Cardiac muscle cell (in vitro differentiated cells and primary cell): Measurements from ENCODE around the gene PHYHD1. TPM values are rescaled to one million over a fixed set of nuclear protein-coding genes. Genes with fewer than 3 reads are reported as not detected.

Experiments
- DNase-seq, 2 donors: peaks; one replicate each; pipeline versions ENCODE4 v3.0.0 to v3.0.0-alpha.2; 2010 to 2017; ENCODE audit warnings: low read depth in 1 of 2, low spot score in 1 of 2
- H3K27ac ChIP-seq: fragments of 200-600 bp; sonication (generic); 2 replicates; pipeline ENCODE4 v1.5.1; 2016
- H3K27me3 ChIP-seq: fragments of 200-600 bp; sonication (generic); 2 replicates; pipeline ENCODE4 v1.6.0; 2016; ENCODE audit warnings: control low read depth
- H3K36me3 ChIP-seq: fragments of 200-600 bp; sonication (generic); 2 replicates; pipeline ENCODE4 v1.5.1; 2016; ENCODE audit warnings: control low read depth
- H3K4me1 ChIP-seq: fragments of 200-600 bp; sonication (generic); 2 replicates; pipeline ENCODE4 v1.8.1; 2017; ENCODE audit warnings: low read depth, mild to moderate bottlenecking, mixed run types
- H3K4me3 ChIP-seq: fragments of 200-600 bp; sonication (generic); 2 replicates; pipeline ENCODE4 v1.5.1; 2016; ENCODE audit warnings: mild to moderate bottlenecking
- H3K9me3 ChIP-seq: fragments of 200-600 bp; sonication (generic); 2 replicates; pipeline ENCODE4 v1.5.1; 2017; ENCODE audit warnings: low read depth, mild to moderate bottlenecking, control low read depth
- polyA plus RNA-seq: library from polyadenylated mRNA; unstranded; fragments of >200 nt; fragmentation: Nextera tagmentation; extraction: Ambion mirVana; gene quantifications from 2 replicates; pipeline ENCODE4 v1.2.1, GENCODE V29; 2016
- total RNA-seq: library from RNA; depleted of rRNA; stranded (reverse); fragments of >200 nt; gene quantifications from 2 replicates; pipeline ENCODE4 v1.2.3, GENCODE V29; 2016
- TF ChIP-seq, protein P1 (sequence below): IDR thresholded peaks from 2 replicates; pipeline ENCODE4 v1.5.1; 2012; ENCODE audit warnings: low read depth, mild to moderate bottlenecking, low read length

The PHYHD1 gene
- total and polyA plus RNA-seq, 2 experiments from 2014 or later, result 25.3 to 40.8 TPM

GRCh38 chr9:128979111-128979510 is 58.3 kb downstream of the PHYHD1 start:
- TF ChIP-seq, protein P1, sequence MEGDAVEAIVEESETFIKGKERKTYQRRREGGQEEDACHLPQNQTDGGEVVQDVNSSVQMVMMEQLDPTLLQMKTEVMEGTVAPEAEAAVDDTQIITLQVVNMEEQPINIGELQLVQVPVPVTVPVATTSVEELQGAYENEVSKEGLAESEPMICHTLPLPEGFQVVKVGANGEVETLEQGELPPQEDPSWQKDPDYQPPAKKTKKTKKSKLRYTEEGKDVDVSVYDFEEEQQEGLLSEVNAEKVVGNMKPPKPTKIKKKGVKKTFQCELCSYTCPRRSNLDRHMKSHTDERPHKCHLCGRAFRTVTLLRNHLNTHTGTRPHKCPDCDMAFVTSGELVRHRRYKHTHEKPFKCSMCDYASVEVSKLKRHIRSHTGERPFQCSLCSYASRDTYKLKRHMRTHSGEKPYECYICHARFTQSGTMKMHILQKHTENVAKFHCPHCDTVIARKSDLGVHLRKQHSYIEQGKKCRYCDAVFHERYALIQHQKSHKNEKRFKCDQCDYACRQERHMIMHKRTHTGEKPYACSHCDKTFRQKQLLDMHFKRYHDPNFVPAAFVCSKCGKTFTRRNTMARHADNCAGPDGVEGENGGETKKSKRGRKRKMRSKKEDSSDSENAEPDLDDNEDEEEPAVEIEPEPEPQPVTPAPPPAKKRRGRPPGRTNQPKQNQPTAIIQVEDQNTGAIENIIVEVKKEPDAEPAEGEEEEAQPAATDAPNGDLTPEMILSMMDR, result no peak

GRCh38 chr9:128983536-128983935 is 62.8 kb downstream of the PHYHD1 start:
- Histone ChIP-seq H3K36me3 (peaks cover 70% of the 10 kb centered on the region), H3K27me3 (no peaks in the 10 kb centered on the region), H3K4me1 (no peaks in the 10 kb centered on the region), H3K27ac (no peak overlapping the region), H3K9me3 (no peaks in the 10 kb centered on the region), H3K4me3 (no peak overlapping the region)
- DNase-seq, result no peak
- TF ChIP-seq, protein P1, result no peak

More at GRCh38 chr9:128979111-128979510, 58.3 kb downstream of the PHYHD1 start:
- H3K4me1 ChIP-seq, result no peaks in the 10 kb centered on the region
- no peak for DNase-seq
- no peak overlapping the region for H3K27ac ChIP-seq
- no peaks in the 10 kb centered on the region for H3K9me3 ChIP-seq
- H3K27me3 ChIP-seq, result no peaks in the 10 kb centered on the region
- H3K36me3 ChIP-seq, result peaks cover 52% of the 10 kb centered on the region
- H3K4me3 ChIP-seq, result no peak overlapping the region

- Histone ChIP-seq H3K27me3 (no peaks in the 10 kb centered on the region), H3K9me3 (no peaks in the 10 kb centered on the region), H3K27ac (no peak overlapping the region), H3K36me3 (peaks cover 63% of the 10 kb centered on the region), H3K4me3 (no peak overlapping the region), H3K4me1 (no peaks in the 10 kb centered on the region)
- TF ChIP-seq, protein P1, result no peak
- no peak for DNase-seq
Observed at GRCh38 chr9:128986671-128987070, 65.9 kb downstream of the PHYHD1 start.

DNA sequence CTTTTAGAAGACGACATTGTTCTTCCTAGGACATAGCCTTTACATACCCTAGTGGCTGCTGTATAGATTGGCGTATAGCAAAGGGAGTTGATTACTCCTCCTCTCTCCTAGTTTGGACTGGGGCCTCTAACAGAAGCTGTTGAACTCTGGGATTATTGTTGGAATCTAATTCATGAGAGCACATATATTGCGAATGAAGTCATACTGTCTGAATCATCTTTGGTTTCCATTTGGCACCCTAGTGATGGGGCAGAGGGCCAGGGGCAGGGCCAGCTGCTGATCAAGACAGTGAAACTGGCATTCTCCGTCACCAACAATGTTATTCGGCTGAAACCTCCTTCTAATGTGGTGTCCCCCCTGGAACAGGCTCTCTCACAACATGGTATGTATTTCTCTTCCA is 67.0 kb downstream of the PHYHD1 start:
- DNase-seq, result peak in 1 of 2 donors; percentile 63
- H3K9me3 ChIP-seq, result no peaks in the 10 kb centered on the region
- peaks cover 57% of the 10 kb centered on the region for H3K36me3 ChIP-seq
- TF ChIP-seq, protein P1, result no peak
- H3K4me1 ChIP-seq, result no peaks in the 10 kb centered on the region
- H3K4me3 ChIP-seq, result no peak overlapping the region
- no peaks in the 10 kb centered on the region for H3K27me3 ChIP-seq
- no peak overlapping the region for H3K27ac ChIP-seq

Other genes with a start within 250 kb of the PHYHD1 start
- gene SET, start 231.8 kb upstream of the PHYHD1 start, total RNA-seq, result 335 and 481 TPM in 2 replicates
- 227 and 262 TPM in 2 replicates for gene SET, start 231.8 kb upstream of the PHYHD1 start, polyA plus RNA-seq
- gene PKN3, start 218.5 kb upstream of the PHYHD1 start, total RNA-seq, result 13.8 and 17.9 TPM in 2 replicates
- 13.4 and 13.5 TPM in 2 replicates for gene PKN3, start 218.5 kb upstream of the PHYHD1 start, polyA plus RNA-seq
- 58.7 and 87.1 TPM in 2 replicates for gene ZDHHC12, start 196.9 kb upstream of the PHYHD1 start, total RNA-seq
- 47.4 and 68.3 TPM in 2 replicates for gene ZDHHC12, start 196.9 kb upstream of the PHYHD1 start, polyA plus RNA-seq
- gene ZER1, start 149.1 kb upstream of the PHYHD1 start, total RNA-seq, result 89.6 and 94.1 TPM in 2 replicates
- 74.1 and 84.7 TPM in 2 replicates for gene ZER1, start 149.1 kb upstream of the PHYHD1 start, polyA plus RNA-seq
- gene TBC1D13, start 133.7 kb upstream of the PHYHD1 start, total RNA-seq, result 24.6 and 26.6 TPM in 2 replicates
- 33.4 and 39.4 TPM in 2 replicates for gene TBC1D13, start 133.7 kb upstream of the PHYHD1 start, polyA plus RNA-seq
- gene ENDOG, start 102.5 kb upstream of the PHYHD1 start, total RNA-seq, result 93.3 and 136 TPM in 2 replicates
- gene ENDOG, start 102.5 kb upstream of the PHYHD1 start, polyA plus RNA-seq, result 177 and 209 TPM in 2 replicates
- gene SPOUT1, start 91.2 kb upstream of the PHYHD1 start, total RNA-seq, result 20.2 and 24.2 TPM in 2 replicates
- gene SPOUT1, start 91.2 kb upstream of the PHYHD1 start, polyA plus RNA-seq, result 32.1 and 52.1 TPM in 2 replicates
- gene KYAT1, start 39.0 kb upstream of the PHYHD1 start, total RNA-seq, result 23.3 and 25.0 TPM in 2 replicates
- gene KYAT1, start 39.0 kb upstream of the PHYHD1 start, polyA plus RNA-seq, result 21.8 and 36.9 TPM in 2 replicates
- gene LRRC8A, start 38.8 kb upstream of the PHYHD1 start, total RNA-seq, result 48.1 and 55.8 TPM in 2 replicates
- gene LRRC8A, start 38.8 kb upstream of the PHYHD1 start, polyA plus RNA-seq, result 28.6 and 31.6 TPM in 2 replicates
- gene DOLK, start 26.6 kb downstream of the PHYHD1 start, total RNA-seq, result 21.0 and 32.2 TPM in 2 replicates
- 33.3 and 37.1 TPM in 2 replicates for gene DOLK, start 26.6 kb downstream of the PHYHD1 start, polyA plus RNA-seq
- gene NUP188, start 26.7 kb downstream of the PHYHD1 start, total RNA-seq, result 50.8 and 52.0 TPM in 2 replicates
- gene NUP188, start 26.7 kb downstream of the PHYHD1 start, polyA plus RNA-seq, result 35.8 and 38.9 TPM in 2 replicates
- gene SH3GLB2, start 107.3 kb downstream of the PHYHD1 start, total RNA-seq, result 132 and 203 TPM in 2 replicates
- gene SH3GLB2, start 107.3 kb downstream of the PHYHD1 start, polyA plus RNA-seq, result 182 and 187 TPM in 2 replicates
- 65.8 and 69.8 TPM in 2 replicates for gene MIGA2, start 115.6 kb downstream of the PHYHD1 start, total RNA-seq
- gene MIGA2, start 115.6 kb downstream of the PHYHD1 start, polyA plus RNA-seq, result 44.7 and 48.7 TPM in 2 replicates
- 18.0 and 19.3 TPM in 2 replicates for gene DOLPP1, start 160.1 kb downstream of the PHYHD1 start, total RNA-seq
- 9.5 and 19.0 TPM in 2 replicates for gene DOLPP1, start 160.1 kb downstream of the PHYHD1 start, polyA plus RNA-seq
- 81.6 and 92.8 TPM in 2 replicates for gene CRAT, start 189.8 kb downstream of the PHYHD1 start, total RNA-seq
- 80.6 and 85.2 TPM in 2 replicates for gene CRAT, start 189.8 kb downstream of the PHYHD1 start, polyA plus RNA-seq
- 197 and 257 TPM in 2 replicates for gene PTPA, start 190.4 kb downstream of the PHYHD1 start, total RNA-seq
- gene PTPA, start 190.4 kb downstream of the PHYHD1 start, polyA plus RNA-seq, result 144 and 156 TPM in 2 replicates